Thoracic aorta (tissue), 2 donors: ENCODE data around the gene PRKN. TPM values are rescaled to one million over a fixed set of nuclear protein-coding genes. Genes with fewer than 3 reads are reported as not detected.

Source experiments
- ATAC-seq: fragments of 150-250 bp; one replicate; pipeline ENCODE4 v1.8.0; 2017; ENCODE audit warnings: low read depth; ENCODE audit not compliant: insufficient number of reproducible peaks, low FRiP score
- DNase-seq: peaks from one replicate; pipeline ENCODE4 v3.0.0-alpha.2; 2020; ENCODE audit warnings: low spot score
- H3K27ac ChIP-seq, 2 donors: fragments of 200-600 bp; sonication (generic); 1 replicate in 1 of 2; 2 replicates in 1 of 2; pipeline ENCODE4 v1.5.1; 2016; ENCODE audit warnings: mild to moderate bottlenecking in 2 of 2, moderate library complexity in 2 of 2
- H3K27me3 ChIP-seq: fragments of 200-600 bp; sonication (generic); replicated peaks from 2 replicates; pipeline ENCODE4 v1.6.0; 2016; ENCODE audit warnings: mild to moderate bottlenecking; ENCODE audit not compliant: insufficient read depth
- H3K36me3 ChIP-seq: fragments of 200-600 bp; sonication (generic); one replicate; pipeline ENCODE4 v1.5.1; 2016
- H3K4me1 ChIP-seq, 2 donors: fragments of 200-600 bp; sonication (generic); 1 replicate in 1 of 2; 2 replicates in 1 of 2; pipeline versions ENCODE4 v1.5.1 to v1.6.0; 2016; ENCODE audit warnings: low read depth in 2 of 2, mild to moderate bottlenecking in 1 of 2; ENCODE audit not compliant: control insufficient read depth in 1 of 2
- H3K4me3 ChIP-seq: fragments of 200-600 bp; sonication (generic); 2 replicates; pipeline ENCODE4 v1.5.1; 2016; ENCODE audit warnings: mild to moderate bottlenecking
- H3K9me3 ChIP-seq: fragments of 200-600 bp; sonication (generic); 2 replicates; pipeline ENCODE4 v1.5.1; 2016
- total RNA-seq, 2 donors: library from RNA; depleted of rRNA; stranded (reverse); fragments of >200 nt; gene quantifications; one replicate each; pipeline versions ENCODE4 v1.1.0 to v1.2.3, GENCODE V29; 2016
- TF ChIP-seq, protein P1 (sequence below): fragments of 200-600 bp; sonication (generic); IDR thresholded peaks from one replicate; pipeline ENCODE4 v1.5.1; 2019; ENCODE audit warnings: antibody characterized with exemption

PRKN gene
- total RNA-seq, 2 donors from 2014 or later, result 10.4 to 23.8 TPM

DNA sequence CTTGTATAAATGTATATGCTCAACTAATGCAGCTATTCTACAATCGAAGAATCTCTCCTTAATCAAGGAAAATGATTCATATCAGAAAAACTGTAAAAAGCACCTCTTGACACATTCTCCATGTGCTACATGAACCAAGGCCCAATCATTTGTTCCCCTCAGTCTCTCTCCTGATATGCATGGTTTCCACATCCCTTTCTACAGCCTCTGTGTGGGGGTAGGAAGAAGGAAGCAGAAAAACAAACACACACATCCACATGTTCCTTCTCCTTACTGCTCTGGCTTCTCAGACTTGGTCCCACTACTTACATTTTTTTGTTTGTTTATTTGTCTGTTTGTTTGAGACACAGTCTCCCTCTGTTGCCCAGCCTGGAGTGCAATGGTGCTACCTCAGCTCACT is 510.5 kb downstream of the PRKN start:
- ATAC-seq (no peak), DNase-seq (no peak)
- Histone ChIP-seq H3K36me3 (no peaks in the 10 kb centered on the region), H3K4me1 (no peaks in the 10 kb centered on the region), H3K27ac (no peak overlapping the region), H3K27me3 (no peaks in the 10 kb centered on the region), H3K9me3 (no peaks in the 10 kb centered on the region), H3K4me3 (no peak overlapping the region)
- TF ChIP-seq, protein P1, sequence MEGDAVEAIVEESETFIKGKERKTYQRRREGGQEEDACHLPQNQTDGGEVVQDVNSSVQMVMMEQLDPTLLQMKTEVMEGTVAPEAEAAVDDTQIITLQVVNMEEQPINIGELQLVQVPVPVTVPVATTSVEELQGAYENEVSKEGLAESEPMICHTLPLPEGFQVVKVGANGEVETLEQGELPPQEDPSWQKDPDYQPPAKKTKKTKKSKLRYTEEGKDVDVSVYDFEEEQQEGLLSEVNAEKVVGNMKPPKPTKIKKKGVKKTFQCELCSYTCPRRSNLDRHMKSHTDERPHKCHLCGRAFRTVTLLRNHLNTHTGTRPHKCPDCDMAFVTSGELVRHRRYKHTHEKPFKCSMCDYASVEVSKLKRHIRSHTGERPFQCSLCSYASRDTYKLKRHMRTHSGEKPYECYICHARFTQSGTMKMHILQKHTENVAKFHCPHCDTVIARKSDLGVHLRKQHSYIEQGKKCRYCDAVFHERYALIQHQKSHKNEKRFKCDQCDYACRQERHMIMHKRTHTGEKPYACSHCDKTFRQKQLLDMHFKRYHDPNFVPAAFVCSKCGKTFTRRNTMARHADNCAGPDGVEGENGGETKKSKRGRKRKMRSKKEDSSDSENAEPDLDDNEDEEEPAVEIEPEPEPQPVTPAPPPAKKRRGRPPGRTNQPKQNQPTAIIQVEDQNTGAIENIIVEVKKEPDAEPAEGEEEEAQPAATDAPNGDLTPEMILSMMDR, result no peak

DNA sequence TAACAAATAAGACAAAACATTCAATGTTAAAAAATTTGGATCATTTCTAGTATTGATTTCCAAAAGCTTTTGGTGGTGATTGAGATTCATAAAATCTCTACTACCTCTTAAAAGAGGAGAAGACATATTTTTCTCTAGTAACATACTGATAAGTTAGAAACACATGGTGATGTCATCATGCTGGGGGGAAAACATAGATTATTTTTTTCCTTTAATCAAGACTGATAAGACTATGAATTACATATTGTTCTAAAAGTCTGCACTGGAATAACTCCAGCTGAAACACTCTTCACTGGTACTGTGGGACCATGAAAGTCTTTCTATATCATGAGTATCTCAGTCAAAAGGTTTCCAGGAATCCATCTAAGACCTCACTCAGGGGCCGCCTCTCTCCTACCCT is 515.8 kb downstream of the PRKN start:
- DNase-seq (no peak), ATAC-seq (no peak)
- TF ChIP-seq, protein P1, result no peak
- no peaks in the 10 kb centered on the region for H3K9me3 ChIP-seq
- H3K4me1 ChIP-seq, result no peaks in the 10 kb centered on the region
- H3K27ac ChIP-seq, result no peak overlapping the region
- H3K4me3 ChIP-seq, result no peak overlapping the region
- H3K36me3 ChIP-seq, result no peaks in the 10 kb centered on the region
- no peaks in the 10 kb centered on the region for H3K27me3 ChIP-seq

GRCh38 chr6:162211022-162211421 is 516.5 kb downstream of the PRKN start:
- ATAC-seq (no peak), DNase-seq (no peak)

DNA sequence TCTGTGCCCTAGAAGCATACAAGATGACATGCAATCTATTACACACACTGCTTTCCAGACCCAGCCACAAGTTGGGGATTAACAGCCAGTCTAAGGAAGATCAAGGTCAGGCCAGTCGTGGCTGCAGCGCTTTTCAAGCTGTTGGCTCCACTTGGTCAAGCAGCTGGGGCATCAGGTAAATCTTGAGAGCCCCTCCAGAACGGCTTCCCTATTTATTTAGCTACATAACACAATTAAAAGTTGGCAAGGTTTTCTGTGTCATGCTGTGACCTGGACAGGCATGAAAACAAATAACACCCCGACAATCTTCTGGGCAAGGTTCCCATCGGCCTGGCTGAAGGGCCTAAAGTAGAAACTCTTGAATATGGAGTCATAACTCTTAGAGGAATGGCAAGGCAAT is 524.3 kb downstream of the PRKN start:
- TF ChIP-seq, protein P1, result no peak
- no peaks in the 10 kb centered on the region for H3K36me3 ChIP-seq
- no peak overlapping the region for H3K4me3 ChIP-seq
- H3K4me1 ChIP-seq, result peaks cover 0 to 11% of the 10 kb centered on the region in 2 donors
- ATAC-seq (no peak), DNase-seq (no peak)
- no peaks in the 10 kb centered on the region for H3K27me3 ChIP-seq
- no peaks in the 10 kb centered on the region for H3K9me3 ChIP-seq
- no peak overlapping the region for H3K27ac ChIP-seq

More at GRCh38 chr6:162211022-162211421, 516.5 kb downstream of the PRKN start:
- TF ChIP-seq, protein P1, result no peak
- no peaks in the 10 kb centered on the region for H3K4me1 ChIP-seq
- H3K4me3 ChIP-seq, result no peak overlapping the region
- H3K27ac ChIP-seq, result no peak overlapping the region
- no peaks in the 10 kb centered on the region for H3K36me3 ChIP-seq
- H3K9me3 ChIP-seq, result no peaks in the 10 kb centered on the region
- no peaks in the 10 kb centered on the region for H3K27me3 ChIP-seq

GRCh38 chr6:162200945-162201690 is 526.4 kb downstream of the PRKN start:
- DNase-seq (no peak), ATAC-seq (no peak)
- Histone ChIP-seq H3K27ac (no peak overlapping the region), H3K9me3 (no peaks in the 10 kb centered on the region), H3K27me3 (no peaks in the 10 kb centered on the region), H3K4me3 (no peak overlapping the region), H3K36me3 (no peaks in the 10 kb centered on the region), H3K4me1 (peaks cover 0 to 11% of the 10 kb centered on the region in 2 donors)
- TF ChIP-seq, protein P1, result no peak
